Rectal smooth muscle tissue (tissue), 1 donor: ENCODE data around the gene GHITM.
A peak's percentile ranks its signal among the peaks of the same experiment; 100 is the strongest.
"Not testable (repeated sequence)": the region's sequence is repeated elsewhere in the genome, so short reads cannot be mapped to it uniquely, and the experiment has no call there.

ENCODE experiments used
- H3K27ac ChIP-seq: one replicate; pipeline ENCODE4 v1.7.0; 2013; ENCODE audit warnings: low read depth, low read length, inconsistent platforms
- H3K27me3 ChIP-seq: one replicate; pipeline ENCODE4 v1.7.0; 2013; ENCODE audit warnings: low read length; ENCODE audit not compliant: control insufficient read depth, insufficient read depth
- H3K36me3 ChIP-seq: one replicate; pipeline ENCODE4 v1.7.0; 2013; ENCODE audit warnings: low read length; ENCODE audit not compliant: control insufficient read depth, insufficient read depth
- H3K4me1 ChIP-seq: one replicate; pipeline ENCODE4 v1.7.0; 2013; ENCODE audit warnings: low read length; ENCODE audit not compliant: control insufficient read depth, insufficient read depth
- H3K4me3 ChIP-seq: one replicate; pipeline ENCODE4 v1.7.0; 2013; ENCODE audit warnings: low read length
- H3K9ac ChIP-seq: one replicate; pipeline ENCODE4 v1.7.0; 2013; ENCODE audit warnings: low read length

Gene GHITM

DNA sequence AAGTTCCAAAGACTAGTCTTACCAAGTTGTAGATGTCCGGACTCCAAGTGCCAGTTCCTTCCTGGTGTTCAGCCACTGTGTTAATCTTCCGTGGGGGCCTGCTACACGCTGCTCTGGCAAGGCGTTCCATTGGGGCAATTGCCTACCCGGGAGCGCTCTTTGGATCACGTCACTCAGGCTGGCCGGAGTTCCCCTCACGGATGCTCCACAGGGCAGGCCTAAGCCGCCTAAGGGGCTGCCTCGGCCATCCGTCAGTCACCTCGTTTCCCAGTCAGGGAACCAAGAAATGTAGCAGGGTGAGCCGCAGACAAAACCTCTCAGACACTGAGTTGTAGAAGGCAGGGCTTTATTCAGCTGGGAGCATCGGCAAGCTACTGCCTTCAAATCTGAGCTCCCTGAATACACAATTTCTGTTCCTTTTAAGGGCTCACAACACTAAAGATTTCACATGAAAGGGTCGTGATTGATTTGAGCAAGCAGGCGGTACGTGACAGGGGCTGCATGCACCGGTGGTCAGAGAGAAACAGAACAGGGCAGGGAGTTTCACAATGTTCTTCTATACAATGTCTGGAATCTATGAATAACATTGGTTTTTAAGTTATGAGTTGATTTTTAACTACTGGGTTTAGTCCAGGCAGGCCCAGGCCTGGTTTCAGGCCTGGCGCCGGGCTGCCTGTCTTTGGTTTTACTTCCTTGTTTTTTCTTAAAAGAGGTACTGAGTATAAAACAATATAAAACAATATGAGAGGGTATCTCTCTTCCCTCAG, 32.6 kb downstream of the GHITM start:
- H3K27me3 ChIP-seq, H3K4me1 ChIP-seq, H3K27ac ChIP-seq, H3K4me3 ChIP-seq, H3K9ac ChIP-seq, H3K36me3 ChIP-seq: not testable (repeated sequence)

GRCh38 chr10:84172467-84173356, 33.4 kb downstream of the GHITM start:
- no peaks in the 10 kb centered on the region for H3K27me3 ChIP-seq
- no peak overlapping the region for H3K27ac ChIP-seq
- no peak overlapping the region for H3K4me3 ChIP-seq
- no peaks in the 10 kb centered on the region for H3K4me1 ChIP-seq
- no peaks in the 10 kb centered on the region for H3K36me3 ChIP-seq
- H3K9ac ChIP-seq = no peak overlapping the region

DNA sequence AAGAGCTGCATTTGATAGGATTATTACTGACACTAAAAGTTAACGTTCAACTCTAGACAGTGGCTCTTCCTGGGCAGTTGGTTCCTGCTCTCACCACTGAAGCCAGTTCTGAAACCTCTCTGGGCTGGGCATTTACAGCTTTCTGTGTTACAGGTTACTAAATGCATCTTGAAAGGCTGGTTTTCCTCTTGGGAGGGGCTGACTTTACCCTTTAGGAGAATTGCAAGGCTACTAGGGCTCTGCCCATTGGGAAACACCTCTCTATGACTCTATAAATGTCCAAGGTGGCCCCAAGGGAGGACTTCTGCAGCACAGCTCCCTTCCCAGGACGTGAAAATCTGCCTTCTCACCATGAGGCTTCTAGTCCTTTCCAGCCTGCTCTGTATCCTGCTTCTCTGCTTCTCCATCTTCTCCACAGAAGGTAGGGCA, 34.2 kb downstream of the GHITM start, which contains the start of gene GPR15LG:
Gene GPR15LG (plus strand): TSS at position 301 of the 429 bp plus-strand sequence. CDS start 51 bp downstream, at position 352.
- H3K36me3 ChIP-seq = no peaks in the 10 kb centered on the region
- H3K4me3 ChIP-seq = peak within 1 kb of the TSS; percentile 61
- no peak within 1 kb of the TSS for H3K9ac ChIP-seq

GRCh38 chr10:84175436-84175835, 36.1 kb downstream of the GHITM start:
- no peak overlapping the region for H3K9ac ChIP-seq
- H3K4me3 ChIP-seq = peak overlapping the region; percentile 14
- H3K4me1 ChIP-seq = peaks cover 6% of the 10 kb centered on the region
- H3K27me3 ChIP-seq = no peaks in the 10 kb centered on the region
- H3K27ac ChIP-seq = no peak overlapping the region
- no peaks in the 10 kb centered on the region for H3K36me3 ChIP-seq

More for the DNA sequence above, 34.2 kb downstream of the GHITM start, which contains the start of gene GPR15LG:
- no peaks in the 10 kb centered on the region for H3K4me1 ChIP-seq
- H3K27ac ChIP-seq = no peak within 1 kb of the TSS
- H3K27me3 ChIP-seq = no peaks in the 10 kb centered on the region

GRCh38 chr10:84176351-84176750, 37.0 kb downstream of the GHITM start:
- no peaks in the 10 kb centered on the region for H3K36me3 ChIP-seq
- H3K4me1 ChIP-seq = peaks cover 6% of the 10 kb centered on the region
- no peaks in the 10 kb centered on the region for H3K27me3 ChIP-seq
- no peak overlapping the region for H3K9ac ChIP-seq
- H3K27ac ChIP-seq = no peak overlapping the region
- no peak overlapping the region for H3K4me3 ChIP-seq

GRCh38 chr10:84176836-84177474, 37.6 kb downstream of the GHITM start:
- Histone ChIP-seq H3K27me3 (no peaks in the 10 kb centered on the region), H3K4me3 (no peak overlapping the region), H3K27ac (no peak overlapping the region), H3K36me3 (no peaks in the 10 kb centered on the region), H3K9ac (no peak overlapping the region), H3K4me1 (peaks cover 6% of the 10 kb centered on the region)

- H3K36me3 ChIP-seq = no peaks in the 10 kb centered on the region
- H3K27me3 ChIP-seq = no peaks in the 10 kb centered on the region
- H3K4me1 ChIP-seq = peaks cover 6% of the 10 kb centered on the region
- H3K4me3 ChIP-seq = no peak overlapping the region
- no peak overlapping the region for H3K9ac ChIP-seq
- no peak overlapping the region for H3K27ac ChIP-seq
These were observed 38.3 kb downstream of the GHITM start for GRCh38 chr10:84177541-84178141.

DNA sequence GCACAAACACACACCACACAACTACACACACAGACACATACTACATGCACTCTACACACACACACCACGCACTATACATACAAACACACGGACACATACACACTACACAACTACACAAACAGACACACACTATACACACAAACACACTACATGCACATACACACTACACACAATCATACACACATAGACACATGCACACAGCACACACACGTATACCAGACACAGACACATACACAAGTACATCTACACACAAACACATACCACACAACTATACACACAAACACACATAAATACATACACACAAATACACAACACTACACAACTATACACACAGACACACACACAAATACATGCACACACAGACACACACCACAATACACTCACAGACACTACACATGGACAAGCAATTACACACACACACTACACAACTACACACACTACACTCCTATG, 38.9 kb downstream of the GHITM start:
- Histone ChIP-seq H3K36me3 (no peaks in the 10 kb centered on the region), H3K27ac (no peak overlapping the region), H3K27me3 (no peaks in the 10 kb centered on the region), H3K4me1 (peaks cover 6% of the 10 kb centered on the region), H3K4me3 (no peak overlapping the region), H3K9ac (no peak overlapping the region)

DNA sequence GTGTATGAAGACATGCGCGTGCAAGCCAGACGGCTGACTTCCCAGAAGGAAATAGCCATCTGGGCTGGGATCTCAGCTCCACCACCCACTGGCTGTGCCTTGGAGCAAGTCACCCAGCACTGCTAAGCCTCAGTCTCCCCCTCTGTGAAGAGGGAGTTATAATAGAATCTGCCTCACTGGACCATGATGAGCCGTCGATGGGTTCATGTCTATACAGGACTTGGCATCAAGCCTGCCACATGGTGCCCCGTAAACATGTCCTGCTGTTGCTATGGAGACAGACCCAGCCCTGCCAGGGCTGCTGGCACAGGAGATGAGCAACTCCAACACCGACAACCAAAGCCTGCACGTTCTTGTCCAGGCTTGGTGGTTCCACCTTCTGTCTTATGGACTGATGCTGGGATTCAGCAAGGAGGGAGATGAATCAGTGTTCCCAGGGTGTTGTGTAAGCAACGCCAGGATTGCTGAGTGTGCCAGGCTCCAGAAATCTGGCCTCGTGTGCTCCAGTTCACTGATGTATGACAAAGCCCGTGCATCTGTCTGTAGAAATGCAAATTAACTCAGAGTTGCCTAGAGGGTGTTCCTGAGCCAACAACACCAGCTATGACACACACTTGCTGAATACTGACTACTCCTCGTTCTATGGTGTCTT, 39.9 kb downstream of the GHITM start:
- peaks cover 6% of the 10 kb centered on the region for H3K4me1 ChIP-seq
- H3K9ac ChIP-seq = no peak overlapping the region
- H3K27me3 ChIP-seq = no peaks in the 10 kb centered on the region
- no peak overlapping the region for H3K27ac ChIP-seq
- H3K36me3 ChIP-seq = no peaks in the 10 kb centered on the region
- H3K4me3 ChIP-seq = no peak overlapping the region

GRCh38 chr10:84180386-84180785, 41.1 kb downstream of the GHITM start:
- H3K4me1 ChIP-seq, H3K27ac ChIP-seq, H3K36me3 ChIP-seq, H3K27me3 ChIP-seq, H3K9ac ChIP-seq, H3K4me3 ChIP-seq: not testable (repeated sequence)

DNA sequence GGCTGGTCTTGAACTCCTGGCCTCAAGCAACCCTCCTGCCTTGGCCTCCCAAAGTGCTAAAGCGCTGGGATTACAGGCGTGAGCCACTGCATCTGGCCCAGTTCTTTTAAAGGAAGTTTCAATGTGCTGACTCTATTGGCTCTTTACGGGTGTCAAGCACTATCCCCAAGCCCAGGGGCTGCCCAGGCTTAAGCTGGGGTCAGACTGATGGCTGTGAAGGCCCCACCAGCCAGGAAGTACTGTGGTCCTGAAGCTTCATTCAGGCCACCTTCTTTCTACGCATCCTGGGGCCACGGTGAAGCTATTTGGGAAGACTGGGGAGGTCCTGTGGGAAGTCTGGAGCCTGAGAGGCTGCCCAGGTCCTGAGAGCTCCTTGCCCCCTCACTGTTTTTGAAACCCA, 42.3 kb downstream of the GHITM start:
- no peaks in the 10 kb centered on the region for H3K27me3 ChIP-seq
- no peak overlapping the region for H3K9ac ChIP-seq
- H3K27ac ChIP-seq = no peak overlapping the region
- no peak overlapping the region for H3K4me3 ChIP-seq
- no peaks in the 10 kb centered on the region for H3K36me3 ChIP-seq
- H3K4me1 ChIP-seq = peaks cover 6% of the 10 kb centered on the region
